ENCODE results near the gene DOCK4. TPM values are rescaled to one million over a fixed set of nuclear protein-coding genes. Genes with fewer than 3 reads are reported as not detected.

Gene DOCK4
- total and polyA plus RNA-seq, 2 of the 8 experiments (the other 6 are each of a cell fraction or from before 2014, with no cell fraction given) = 5.1 to 23.6 TPM

DNA sequence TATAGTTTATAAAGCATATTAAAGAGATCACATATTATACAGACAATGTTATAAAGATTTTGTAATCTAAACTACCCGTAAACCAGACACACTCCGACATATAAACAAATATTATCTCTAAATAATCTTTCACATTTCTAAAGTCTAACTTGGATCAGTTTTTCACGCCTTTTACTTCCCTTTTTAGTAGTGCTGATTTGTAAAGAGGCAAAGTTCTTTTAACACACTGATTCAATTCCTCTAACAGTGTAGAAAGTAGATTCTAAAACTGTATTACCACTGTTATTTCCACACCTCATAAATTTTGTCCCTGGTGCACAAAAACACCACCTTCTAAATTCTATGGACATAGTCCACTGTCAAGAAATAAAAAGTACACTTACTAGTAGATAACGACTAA lies 230.9 kb downstream of the DOCK4 start:
- CTCF ChIA-PET (ENCODE audit: partially characterized antibody) = no interaction called here
- DNase-seq (ENCODE audit: low read depth in 1 of 2, low spot score in 2 of 2) (no peak), FAIRE-seq (no peak)
- WGBS, 2 experiments (ENCODE audit: extremely low coverage in 1 of 2, insufficient coverage in 1 of 2, insufficient read length in 1 of 2, insufficient replicate concordance in 2 of 2, low coverage in 1 of 2, low lambda C conversion rate in 2 of 2, missing lambda C conversion rate in 1 of 2) = 93 to 100% methylated on average over 1 to 4 of the region's 4 CpGs
- H3K4me2 ChIP-seq (ENCODE audit: insufficient read depth in 1 of 2, low read depth in 2 of 2, low read length in 2 of 2) = no peak overlapping the region
- no peaks in the 10 kb centered on the region for H3K23me2 ChIP-seq (ENCODE audit: low read depth, low read length)
- H3K27me3 ChIP-seq (replicated peaks in 1 of 4; ENCODE audit: control insufficient read depth in 3 of 4, extremely low read depth in 1 of 4, insufficient read depth in 3 of 4, low read length in 3 of 4) = no peaks in the 10 kb centered on the region
- no peak overlapping the region for H4K91ac ChIP-seq (replicated peaks; ENCODE audit: insufficient read length, low read length)
- no peak overlapping the region for H3K18ac ChIP-seq (ENCODE audit: extremely low read depth, low read length)
- H3K79me2 ChIP-seq (ENCODE audit: control insufficient read depth in 1 of 2, insufficient read depth in 2 of 2, low read length in 2 of 2) = no peaks in the 10 kb centered on the region
- no peak overlapping the region for H3K4ac ChIP-seq (replicated peaks; ENCODE audit: insufficient read length, low read depth, low read length)
- no peak overlapping the region for H3K4me3 ChIP-seq (ENCODE audit: extremely low read depth in 1 of 4, insufficient read depth in 2 of 4, low read depth in 3 of 4, low read length in 4 of 4)
- H3K36me3 ChIP-seq (ENCODE audit: control insufficient read depth in 2 of 4, insufficient read depth in 4 of 4, low read length in 3 of 4) = no peaks in the 10 kb centered on the region
- H3K9ac ChIP-seq (replicated peaks in 1 of 4; ENCODE audit: extremely low read depth in 1 of 4, low read depth in 3 of 4, low read length in 3 of 4) = no peak overlapping the region
- no peak overlapping the region for H3K27ac ChIP-seq (ENCODE audit: low read depth, low read length)
- no peak overlapping the region for H4K5ac ChIP-seq (ENCODE audit: insufficient read length, low read depth, low read length)
- no peaks in the 10 kb centered on the region for H3K79me1 ChIP-seq (ENCODE audit: low read depth, low read length)
- H3K4me1 ChIP-seq (replicated peaks in 1 of 4; ENCODE audit: control insufficient read depth in 3 of 4, insufficient read depth in 4 of 4, low read length in 3 of 4) = no peaks in the 10 kb centered on the region
- H2AFZ ChIP-seq (ENCODE audit: low read length) = no peak overlapping the region
- H3K14ac ChIP-seq (ENCODE audit: insufficient read length) = no peak overlapping the region
- no peak overlapping the region for H2BK12ac ChIP-seq (ENCODE audit: low read depth, low read length)
- POLR2A ChIA-PET (ENCODE audit: partially characterized antibody) = no interaction called here
- H2AK5ac ChIP-seq (ENCODE audit: low read depth, low read length) = no peak overlapping the region
- H2BK120ac ChIP-seq (replicated peaks; ENCODE audit: low read depth, low read length) = no peak overlapping the region
- no peak overlapping the region for H3K56ac ChIP-seq (replicated peaks; ENCODE audit: insufficient read length, low read depth, low read length)
- H4K20me1 ChIP-seq (replicated peaks in 1 of 2; ENCODE audit: control insufficient read depth in 1 of 2, insufficient read depth in 2 of 2, low read length in 2 of 2) = no peaks in the 10 kb centered on the region
- no peak overlapping the region for H3K23ac ChIP-seq (ENCODE audit: insufficient read length)
- no peaks in the 10 kb centered on the region for H3K9me3 ChIP-seq (ENCODE audit: insufficient read depth in 2 of 2, low read depth in 1 of 2, low read length in 1 of 2)
- H2BK20ac ChIP-seq (ENCODE audit: low read length) = no peak overlapping the region
- H2BK5ac ChIP-seq (ENCODE audit: low read depth, low read length) = no peak overlapping the region
- H2BK15ac ChIP-seq (ENCODE audit: low read length) = no peak overlapping the region
- no peak overlapping the region for H4K8ac ChIP-seq (ENCODE audit: extremely low read depth, insufficient read depth, low read length)
- TF ChIP-seq CTBP2 (IDR thresholded peaks at IDR 0.05; ENCODE audit: borderline replicate concordance, insufficient read depth, insufficient read length, low read length) = no peak
- TF ChIP-seq BACH1 (IDR thresholded peaks at IDR 0.05; ENCODE audit: low read length) = no peak
- no peak for TF ChIP-seq EP300 (IDR thresholded peaks at IDR 0.05; ENCODE audit: borderline replicate concordance in 1 of 2, low read depth in 2 of 2, low read length in 2 of 2)
- TF ChIP-seq RFX5 (IDR thresholded peaks at IDR 0.05; ENCODE audit: borderline replicate concordance, low read depth, low read length) = no peak
- TF ChIP-seq, protein P1, sequence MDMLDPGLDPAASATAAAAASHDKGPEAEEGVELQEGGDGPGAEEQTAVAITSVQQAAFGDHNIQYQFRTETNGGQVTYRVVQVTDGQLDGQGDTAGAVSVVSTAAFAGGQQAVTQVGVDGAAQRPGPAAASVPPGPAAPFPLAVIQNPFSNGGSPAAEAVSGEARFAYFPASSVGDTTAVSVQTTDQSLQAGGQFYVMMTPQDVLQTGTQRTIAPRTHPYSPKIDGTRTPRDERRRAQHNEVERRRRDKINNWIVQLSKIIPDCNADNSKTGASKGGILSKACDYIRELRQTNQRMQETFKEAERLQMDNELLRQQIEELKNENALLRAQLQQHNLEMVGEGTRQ (IDR thresholded peaks at IDR 0.05; ENCODE audit: low read length) = no peak
- no peak for TF ChIP-seq CBX5 (IDR thresholded peaks at IDR 0.05; ENCODE audit: low read depth, low read length)
- TF ChIP-seq, protein P2, sequence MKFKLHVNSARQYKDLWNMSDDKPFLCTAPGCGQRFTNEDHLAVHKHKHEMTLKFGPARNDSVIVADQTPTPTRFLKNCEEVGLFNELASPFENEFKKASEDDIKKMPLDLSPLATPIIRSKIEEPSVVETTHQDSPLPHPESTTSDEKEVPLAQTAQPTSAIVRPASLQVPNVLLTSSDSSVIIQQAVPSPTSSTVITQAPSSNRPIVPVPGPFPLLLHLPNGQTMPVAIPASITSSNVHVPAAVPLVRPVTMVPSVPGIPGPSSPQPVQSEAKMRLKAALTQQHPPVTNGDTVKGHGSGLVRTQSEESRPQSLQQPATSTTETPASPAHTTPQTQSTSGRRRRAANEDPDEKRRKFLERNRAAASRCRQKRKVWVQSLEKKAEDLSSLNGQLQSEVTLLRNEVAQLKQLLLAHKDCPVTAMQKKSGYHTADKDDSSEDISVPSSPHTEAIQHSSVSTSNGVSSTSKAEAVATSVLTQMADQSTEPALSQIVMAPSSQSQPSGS (IDR thresholded peaks at IDR 0.05; ENCODE audit: low read length) = no peak
- TF ChIP-seq RAD21 (IDR thresholded peaks at IDR 0.05 in 1 of 2, conservative IDR thresholded peaks at IDR 0.05 in 1 of 2; ENCODE audit: low read depth in 2 of 2, low read length in 2 of 2) = no peak
- no peak for TF ChIP-seq FOSL1 (IDR thresholded peaks at IDR 0.05; ENCODE audit: insufficient read depth, low read depth, low read length)
- no peak for TF ChIP-seq KDM4A (IDR thresholded peaks at IDR 0.05; ENCODE audit: low read depth, low read length, severe bottlenecking)
- TF ChIP-seq HDAC6 (IDR thresholded peaks at IDR 0.05; ENCODE audit: low read depth, low read length) = no peak

Measured in H1 (cell line).